ENCODE results near the gene COL25A1.

- TF ChIP-seq CTCF (IDR thresholded peaks at IDR 0.05; ENCODE audit: poor library complexity) (no peak), EZH2 (IDR thresholded peaks at IDR 0.05; ENCODE audit: borderline replicate concordance) (no peak)
Measured at GRCh38 chr4:109327641-109328040, 25.2 kb upstream of the COL25A1 start.

All from hepatocyte (in vitro differentiated cells).